ENCODE results near the gene UBE2D2. TPM values are rescaled to one million over a fixed set of nuclear protein-coding genes. Genes with fewer than 3 reads are reported as not detected.

The UBE2D2 gene
- total RNA-seq, 6 donors from 2014 or later = 61.8 to 106 (median 86.7) TPM

GRCh38 chr5:139664086-139664693, 103.1 kb downstream of the UBE2D2 start:
- peak; percentile 29 to 90 for DNase-seq
- peak in 1 of 4 donors; percentile 59 for TF ChIP-seq EP300 (IDR thresholded peaks at IDR 0.05)
- TF ChIP-seq POLR2A (IDR thresholded peaks at IDR 0.05) = peak in 1 of 4 donors; percentile 30
- peak; percentile 46 to 52 for TF ChIP-seq POLR2AphosphoS5 (IDR thresholded peaks at IDR 0.05)
- no peak for TF ChIP-seq CTCF (IDR thresholded peaks at IDR 0.05)
- H3K36me3 ChIP-seq = no peaks in the 10 kb centered on the region
- 49 to 71% methylated on average over 7 to 9 of the region's 9 CpGs for WGBS, 2 donors
- no peaks in the 10 kb centered on the region for H3K9me3 ChIP-seq
- no peak overlapping the region for H3K4me3 ChIP-seq
- H3K4me1 ChIP-seq = peaks cover 59 to 85% (median 73%) of the 10 kb centered on the region in 4 donors
- H3K27ac ChIP-seq = peak overlapping the region; percentile 29 to 73 (median 42)
- ATAC-seq (ENCODE audit: low FRiP score in 2 of 2) = peak; percentile 2 to 51
- peaks cover 0 to 1% (median 0%) of the 10 kb centered on the region in 4 donors for H3K27me3 ChIP-seq

- no peak for ATAC-seq (ENCODE audit: low FRiP score in 2 of 2)
- Histone ChIP-seq H3K4me1 (peaks cover 58 to 85% (median 72%) of the 10 kb centered on the region in 4 donors), H3K27me3 (no peaks in the 10 kb centered on the region), H3K27ac (peak overlapping the region; percentile 23 to 73 (median 40)), H3K4me3 (no peak overlapping the region), H3K36me3 (no peaks in the 10 kb centered on the region), H3K9me3 (no peaks in the 10 kb centered on the region)
- peak in 1 of 2 donors; percentile 76 for DNase-seq
- no peak for TF ChIP-seq POLR2AphosphoS5 (IDR thresholded peaks at IDR 0.05)
- no peak for TF ChIP-seq EP300 (IDR thresholded peaks at IDR 0.05)
- TF ChIP-seq CTCF (IDR thresholded peaks at IDR 0.05) = no peak
- TF ChIP-seq POLR2A (IDR thresholded peaks at IDR 0.05) = no peak
- WGBS, 2 donors = 84 to 93% methylated on average over 5 to 15 of the region's 15 CpGs
These were observed 103.7 kb downstream of the UBE2D2 start for GRCh38 chr5:139664727-139665351.

GRCh38 chr5:139665626-139666025, 104.5 kb downstream of the UBE2D2 start:
- Histone ChIP-seq H3K4me1 (peaks cover 57 to 85% (median 72%) of the 10 kb centered on the region in 4 donors), H3K9me3 (no peaks in the 10 kb centered on the region), H3K27me3 (no peaks in the 10 kb centered on the region), H3K27ac (peak overlapping the region in 1 of 4 donors; percentile 88), H3K36me3 (no peaks in the 10 kb centered on the region), H3K4me3 (no peak overlapping the region)
- no peak for TF ChIP-seq POLR2A (IDR thresholded peaks at IDR 0.05)
- TF ChIP-seq CTCF (IDR thresholded peaks at IDR 0.05) = no peak
- no peak for TF ChIP-seq EP300 (IDR thresholded peaks at IDR 0.05)
- TF ChIP-seq POLR2AphosphoS5 (IDR thresholded peaks at IDR 0.05) = no peak
- ATAC-seq (ENCODE audit: low FRiP score in 2 of 2) (no peak), DNase-seq (no peak)
- 91% methylated on average over 11 of the region's 11 CpGs for WGBS, 2 donors

GRCh38 chr5:139666551-139666950, 105.4 kb downstream of the UBE2D2 start:
- no peaks in the 10 kb centered on the region for H3K27me3 ChIP-seq
- no peak for ATAC-seq (ENCODE audit: low FRiP score in 2 of 2)
- no peaks in the 10 kb centered on the region for H3K36me3 ChIP-seq
- H3K27ac ChIP-seq = peak overlapping the region in 2 of 4 donors; percentile 88 to 89
- H3K4me3 ChIP-seq = no peak overlapping the region
- TF ChIP-seq EP300 (IDR thresholded peaks at IDR 0.05) (no peak), CTCF (IDR thresholded peaks at IDR 0.05) (no peak), POLR2AphosphoS5 (IDR thresholded peaks at IDR 0.05) (no peak), POLR2A (IDR thresholded peaks at IDR 0.05) (no peak)
- peaks cover 57 to 85% (median 72%) of the 10 kb centered on the region in 4 donors for H3K4me1 ChIP-seq
- WGBS, 2 donors = 83 to 100% methylated on average over 3 to 7 of the region's 7 CpGs
- DNase-seq = no peak
- no peaks in the 10 kb centered on the region for H3K9me3 ChIP-seq

All from upper lobe of left lung (tissue), 6 donors.